GM23338 (cell line): ENCODE data around the gene NIM1K. TPM values are rescaled to one million over a fixed set of nuclear protein-coding genes. Genes with fewer than 3 reads are reported as not detected.
A peak's percentile ranks its signal among the peaks of the same experiment; 100 is the strongest.

Source experiments
- ATAC-seq: fragments of 200-7000 bp; cut with Tn5 transposase; 3 replicates; pipeline ENCODE4 v1.9.1; 2020
- DNase-seq: peaks from one replicate; pipeline ENCODE4 v3.0.0-alpha.2; 2015; ENCODE audit warnings: low spot score
- H2AFZ ChIP-seq: fragments of 200-600 bp; sonication (generic); 2 replicates; pipeline ENCODE4 v1.8.0; 2016; ENCODE audit warnings: antibody characterized with exemption, mild to moderate bottlenecking, moderate library complexity
- H3F3A ChIP-seq: fragments of 200-600 bp; sonication (generic); replicated peaks from 2 replicates; pipeline ENCODE4 v1.8.0; 2017; ENCODE audit warnings: antibody characterized with exemption, mixed run types, low read depth
- H3K27ac ChIP-seq: fragments of 200-600 bp; sonication (generic); 2 replicates; pipeline ENCODE4 v1.6.1; 2016; ENCODE audit warnings: low read depth
- H3K27me3 ChIP-seq: fragments of 200-600 bp; sonication (generic); 2 replicates; pipeline ENCODE4 v1.8.0; 2016; ENCODE audit warnings: mild to moderate bottlenecking, mixed run types, moderate library complexity; ENCODE audit not compliant: insufficient read depth
- H3K36me3 ChIP-seq: fragments of 200-600 bp; sonication (generic); 2 replicates; pipeline ENCODE4 v1.8.0; 2016; ENCODE audit warnings: mild to moderate bottlenecking; ENCODE audit not compliant: insufficient read depth
- H3K4me1 ChIP-seq: fragments of 200-600 bp; sonication (generic); 2 replicates; pipeline ENCODE4 v1.8.0; 2016; ENCODE audit warnings: mild to moderate bottlenecking, moderate library complexity; ENCODE audit not compliant: insufficient read depth
- H3K4me2 ChIP-seq: fragments of 200-600 bp; sonication (generic); 2 replicates; pipeline ENCODE4 v1.7.1; 2017; ENCODE audit warnings: mixed run types
- H3K4me3 ChIP-seq: fragments of 200-600 bp; sonication (generic); 2 replicates; pipeline ENCODE4 v1.6.1; 2016; ENCODE audit warnings: mixed run types
- H3K79me2 ChIP-seq: fragments of 200-600 bp; sonication (generic); replicated peaks from 2 replicates; pipeline ENCODE4 v1.8.0; 2017; ENCODE audit warnings: mild to moderate bottlenecking; ENCODE audit not compliant: insufficient read depth
- H3K9me2 ChIP-seq: fragments of 200-600 bp; sonication (generic); 2 replicates; pipeline ENCODE4 v1.8.0; 2017; ENCODE audit not compliant: insufficient read depth
- H4K20me1 ChIP-seq: fragments of 200-600 bp; sonication (generic); replicated peaks from 2 replicates; pipeline ENCODE4 v1.8.0; 2017; ENCODE audit warnings: mild to moderate bottlenecking; ENCODE audit not compliant: insufficient read depth
- H3K27ac Mint-ChIP-seq: 2 replicates; pipeline ENCODE4 v1.8.0; 2020; ENCODE audit warnings: inconsistent platforms, mild to moderate bottlenecking, moderate library complexity, mixed read lengths
- H3K27me3 Mint-ChIP-seq: 3 replicates; pipeline ENCODE4 v1.8.0; 2022; ENCODE audit warnings: low read depth, mild to moderate bottlenecking, moderate library complexity, mixed read lengths, inconsistent platforms; ENCODE audit not compliant: insufficient read depth, poor library complexity
- H3K36me3 Mint-ChIP-seq: 3 replicates; pipeline ENCODE4 v1.8.0; 2021; ENCODE audit warnings: low read depth, mild to moderate bottlenecking, inconsistent platforms, moderate library complexity, mixed read lengths
- H3K4me1 Mint-ChIP-seq: 3 replicates; pipeline ENCODE4 v1.8.0; 2020; ENCODE audit warnings: mild to moderate bottlenecking, inconsistent platforms, mixed read lengths
- H3K4me3 Mint-ChIP-seq: 3 replicates; pipeline ENCODE4 v1.8.0; 2021; ENCODE audit warnings: moderate library complexity, mild to moderate bottlenecking, inconsistent platforms, mixed read lengths
- H3K9me3 Mint-ChIP-seq: 3 replicates; pipeline ENCODE4 v1.8.0; 2020; ENCODE audit warnings: moderate library complexity, mild to moderate bottlenecking, inconsistent platforms, mixed read lengths
- CREB1 ChIP-seq: fragments of 250-450 bp; sonication (Bioruptor Pico); IDR thresholded peaks from 2 replicates; pipeline ENCODE4 v1.5.0; 2020; ENCODE audit warnings: low read depth, mild to moderate bottlenecking, moderate library complexity
- CTCF ChIP-seq, 2 experiments: fragments of 200-600 bp in 1 of 2; sonication (generic) in 1 of 2; conservative IDR thresholded peaks; 2 replicates each; pipeline versions ENCODE4 v1.5.1 to v1.6.1; 2016 to 2017; ENCODE audit warnings: antibody characterized with exemption in 2 of 2, low read depth in 2 of 2, mild to moderate bottlenecking in 2 of 2, moderate library complexity in 1 of 2
- ETS1 ChIP-seq: IDR thresholded peaks from 2 replicates; pipeline ENCODE4 v1.6.1; 2016; ENCODE audit warnings: antibody characterized with exemption
- EZH2 ChIP-seq: fragments of 200-600 bp; sonication (generic); IDR thresholded peaks from one replicate; pipeline ENCODE4 v1.8.0; 2017; ENCODE audit warnings: antibody characterized with exemption, mild to moderate bottlenecking, low read depth; ENCODE audit not compliant: unreplicated experiment
- EZH2phosphoT487 ChIP-seq: fragments of 200-600 bp; sonication (generic); IDR thresholded peaks from one replicate; pipeline ENCODE4 v1.8.1; 2018; ENCODE audit warnings: antibody characterized with exemption; ENCODE audit not compliant: unreplicated experiment
- JUNB ChIP-seq: IDR thresholded peaks from one replicate; pipeline ENCODE4 v1.6.1; 2016; ENCODE audit warnings: antibody characterized with exemption; ENCODE audit not compliant: unreplicated experiment
- NANOG ChIP-seq: IDR thresholded peaks from 2 replicates; pipeline ENCODE4 v1.6.1; 2016; ENCODE audit warnings: antibody characterized with exemption, borderline replicate concordance
- REST ChIP-seq: IDR thresholded peaks from one replicate; pipeline ENCODE4 v1.6.1; 2018; ENCODE audit warnings: antibody characterized with exemption; ENCODE audit not compliant: unreplicated experiment
- ZNF114 ChIP-seq: fragments of 250-450 bp; sonication (Bioruptor Pico); IDR thresholded peaks from 2 replicates; pipeline ENCODE4 v1.5.0; 2020; ENCODE audit warnings: mild to moderate bottlenecking, moderate library complexity
- ZNF462 ChIP-seq: fragments of 250-450 bp; sonication (Bioruptor Pico); IDR thresholded peaks from 2 replicates; pipeline ENCODE4 v1.5.0; 2020; ENCODE audit warnings: mild to moderate bottlenecking, moderate library complexity
- polyA plus RNA-seq: library from polyadenylated mRNA; unstranded; fragments of >200 nt; fragmentation: Nextera tagmentation; extraction: Ambion mirVana; gene quantifications from 2 replicates; pipeline ENCODE4 v1.2.1, GENCODE V29; 2016
- total RNA-seq: library from RNA; depleted of rRNA; stranded (reverse); fragments of >200 nt; shearing (Covaris generic); gene quantifications from 2 replicates; pipeline ENCODE4 v1.2.3, GENCODE V29; 2014

Gene NIM1K
- total and polyA plus RNA-seq, 2 experiments from 2014 or later: not detected

GRCh38 chr5:43313035-43313853, 121.2 kb downstream of the NIM1K start, which contains the start of gene HMGCS1 (continued):
- no peak for TF ChIP-seq NANOG
- no peak for TF ChIP-seq EZH2phosphoT487
- TF ChIP-seq ETS1: no peak
- no peak for TF ChIP-seq CTCF (conservative IDR thresholded peaks at IDR 0.05; ENCODE audit: low read depth in 2 of 2)

GRCh38 chr5:43313854-43314457, 121.9 kb downstream of the NIM1K start:
- Histone ChIP-seq H3K36me3 (no peaks in the 10 kb centered on the region; the same call in 1 of the 2 replicates), H3F3A (no peaks in the 10 kb centered on the region), H4K20me1 (peaks cover 37% of the 10 kb centered on the region), H3K27me3 (no peaks in the 10 kb centered on the region), H3K9me2 (peaks cover 15% of the 10 kb centered on the region), H3K27ac (peak overlapping the region; percentile 72), H3K79me2 (peaks cover 43% of the 10 kb centered on the region), H3K4me1 (peaks cover 32% of the 10 kb centered on the region), H3K4me3 (0 out of 2 replicates have a peak overlapping the region, but pooled peaks have one; percentile 15), H3K4me2 (peak overlapping the region; percentile 63), H2AFZ (peak overlapping the region; percentile 97)
- Mint-ChIP-seq H3K4me1 (peaks cover 40% of the 10 kb centered on the region), H3K9me3 (peaks cover 4% of the 10 kb centered on the region; the same call in 2 of the 3 replicates), H3K27me3 (peaks cover 5% of the 10 kb centered on the region), H3K27ac (peak overlapping the region; percentile 98), H3K4me3 (peak overlapping the region; percentile 100), H3K36me3 (peaks cover 35% of the 10 kb centered on the region; the same call in 2 of the 3 replicates)
- DNase-seq (peak; percentile 16), ATAC-seq (no peak)
- no peak for TF ChIP-seq CREB1 (CRISPR knock-in tag)
- no peak for TF ChIP-seq JUNB
- no peak for TF ChIP-seq EZH2
- TF ChIP-seq ZNF114 (CRISPR knock-in tag): no peak
- no peak for TF ChIP-seq REST
- TF ChIP-seq ZNF462 (CRISPR knock-in tag): no peak
